Body of pancreas (tissue), 4 donors: Measurements from ENCODE around the gene DRD1. TPM values are rescaled to one million over a fixed set of nuclear protein-coding genes. Genes with fewer than 3 reads are reported as not detected.

Source experiments
- ATAC-seq: fragments of 150-250 bp; one replicate; pipeline ENCODE4 v1.9.1; 2016
- DNase-seq, 4 donors: peaks; one replicate each; pipeline ENCODE4 v3.0.0-alpha.2; 2019
- H3K27ac ChIP-seq, 4 donors: fragments of 200-600 bp; sonication (generic); 1 replicate in 3 of 4; 2 replicates in 1 of 4; pipeline versions ENCODE4 v1.5.1 to v1.6.1; 2016 to 2019; ENCODE audit warnings: mild to moderate bottlenecking in 1 of 4, mixed read lengths in 1 of 4, moderate library complexity in 1 of 4
- H3K27me3 ChIP-seq, 2 donors: fragments of 200-600 bp; sonication (generic); one replicate each; pipeline ENCODE4 v1.6.0; 2016; ENCODE audit warnings: mild to moderate bottlenecking in 1 of 2
- H3K36me3 ChIP-seq, 2 donors: fragments of 200-600 bp; sonication (generic); replicated peaks in 1 of 2; 2 replicates each; pipeline ENCODE4 v1.5.1; 2016; ENCODE audit warnings: low read depth in 2 of 2; ENCODE audit not compliant: insufficient read depth in 1 of 2
- H3K4me1 ChIP-seq: fragments of 200-600 bp; sonication (generic); one replicate; pipeline ENCODE4 v1.6.0; 2016
- H3K4me3 ChIP-seq, 2 donors: fragments of 200-600 bp; sonication (generic); 1 replicate in 1 of 2; 2 replicates in 1 of 2; pipeline ENCODE4 v1.5.1; 2016 to 2019
- H3K9me3 ChIP-seq, 3 donors: fragments of 200-600 bp; sonication (generic); 1 replicate in 2 of 3; 2 replicates in 1 of 3; pipeline ENCODE4 v1.5.1; 2016
- CTCF ChIP-seq, 7 experiments: fragments of 450-650 bp in 4 of 7; fragments of 200-600 bp in 3 of 7; sonication (generic) in 3 of 7; IDR thresholded peaks; one replicate each; pipeline ENCODE4 v1.5.1; 2016 to 2019; ENCODE audit warnings: antibody characterized with exemption in 7 of 7
- POLR2A ChIP-seq, 3 donors: fragments of 450-650 bp; IDR thresholded peaks; one replicate each; pipeline ENCODE4 v1.6.1; 2016; ENCODE audit warnings: antibody characterized with exemption in 3 of 3, mild to moderate bottlenecking in 2 of 3
- WGBS, 2 donors: methylation state at CpG; one replicate each; pipeline ENCODE4 v1.1.5; 2017; 5-methylcytosine and 5-hydroxymethylcytosine counted together
- intact Hi-C: fragments of 100-400 bp; cut with DNase I; formaldehyde crosslinking; loops from one replicate; pipeline ENCODE4 v1.15.1; 2023
- total RNA-seq, 2 donors: library from RNA; depleted of rRNA; stranded (reverse); fragments of >200 nt; gene quantifications; one replicate each; pipeline ENCODE4 v1.1.0, GENCODE V29; 2016

The DRD1 gene
- total RNA-seq, 2 donors from 2014 or later: not detected

- Histone ChIP-seq H3K9me3 (no peaks in the 10 kb centered on the region), H3K36me3 (peaks cover 0 to 8% of the 10 kb centered on the region in 2 donors), H3K27ac (no peak overlapping the region), H3K27me3 (no peaks in the 10 kb centered on the region), H3K4me1 (peaks cover 5% of the 10 kb centered on the region), H3K4me3 (no peak overlapping the region)
- no peak for ATAC-seq
- intact Hi-C loops: no loop called here
- 70 to 82% methylated on average over 6 of the region's 6 CpGs for WGBS, 2 donors
- DNase-seq: no peak
- TF ChIP-seq POLR2A (IDR thresholded peaks at IDR 0.05) (no peak), CTCF (IDR thresholded peaks at IDR 0.05) (no peak)
Observed at GRCh38 chr5:175489693-175490443, 45.9 kb upstream of the DRD1 start.

DNA sequence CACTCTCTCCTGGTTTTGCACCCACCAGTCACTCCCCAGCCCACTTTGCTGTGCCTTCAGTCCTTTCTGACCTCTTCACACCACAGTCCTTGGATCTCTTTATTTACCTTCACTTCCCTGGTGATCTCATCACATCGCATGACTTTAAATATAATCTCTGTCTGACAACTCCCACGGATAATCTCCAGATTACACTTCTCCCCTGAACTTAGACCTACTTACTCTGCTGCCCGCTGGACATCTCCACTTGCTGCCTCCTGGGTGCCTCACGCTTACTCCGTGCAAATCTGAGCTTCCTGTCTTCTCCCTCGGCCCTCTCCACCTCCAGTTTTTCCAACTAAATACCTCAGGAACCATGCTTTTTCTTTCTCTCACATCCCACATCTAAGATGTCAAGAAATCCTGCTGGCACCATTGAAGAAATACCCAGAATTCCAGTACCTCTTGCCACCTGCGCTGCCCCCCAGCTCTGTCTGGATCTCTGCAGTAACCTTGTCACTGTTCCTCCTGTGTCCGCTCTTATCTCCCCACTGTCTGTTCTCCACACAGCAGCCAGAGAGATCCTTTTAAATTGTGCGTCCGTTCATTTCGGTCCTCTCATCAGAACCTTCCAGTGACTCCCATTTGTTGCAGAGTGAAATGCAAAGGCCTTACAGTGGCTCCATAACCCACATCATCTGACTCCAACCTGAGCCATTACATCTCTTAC lies 43.7 kb upstream of the DRD1 start:
- Histone ChIP-seq H3K36me3 (peaks cover 0 to 7% of the 10 kb centered on the region in 2 donors), H3K4me1 (peaks cover 11% of the 10 kb centered on the region), H3K27me3 (no peaks in the 10 kb centered on the region), H3K9me3 (no peaks in the 10 kb centered on the region), H3K27ac (no peak overlapping the region), H3K4me3 (no peak overlapping the region)
- intact Hi-C loops: no loop called here
- no peak for TF ChIP-seq POLR2A (IDR thresholded peaks at IDR 0.05)
- no peak for TF ChIP-seq CTCF (IDR thresholded peaks at IDR 0.05)
- DNase-seq (no peak), ATAC-seq (no peak)
- 83 to 88% methylated on average over 11 of the region's 11 CpGs for WGBS, 2 donors

DNA sequence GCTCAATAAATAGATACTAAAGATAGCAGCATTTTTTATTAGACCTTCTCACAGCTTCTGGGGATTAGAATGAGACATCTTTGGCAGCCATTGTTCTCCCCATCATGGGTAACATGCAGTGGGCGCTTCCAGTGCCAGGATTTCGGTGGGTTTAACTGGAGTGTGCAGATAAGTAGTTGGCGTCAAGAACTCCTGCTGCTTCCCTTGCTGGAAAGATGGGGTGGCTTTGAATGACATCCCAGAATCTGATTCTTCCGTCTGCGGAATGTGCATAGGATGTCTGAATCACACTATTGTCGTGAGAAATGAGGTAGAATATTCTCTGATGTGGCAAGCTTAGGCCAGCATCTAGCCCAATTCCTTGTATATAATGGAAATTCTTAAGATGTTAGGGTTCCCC lies 41.6 kb upstream of the DRD1 start:
- no peaks in the 10 kb centered on the region for H3K27me3 ChIP-seq
- TF ChIP-seq POLR2A (IDR thresholded peaks at IDR 0.05): no peak
- no peak for TF ChIP-seq CTCF (IDR thresholded peaks at IDR 0.05)
- no peaks in the 10 kb centered on the region for H3K9me3 ChIP-seq
- no peaks in the 10 kb centered on the region for H3K36me3 ChIP-seq
- WGBS, 2 donors: 95 to 98% methylated on average over 6 of the region's 6 CpGs
- no peak overlapping the region for H3K27ac ChIP-seq
- H3K4me3 ChIP-seq: no peak overlapping the region
- ATAC-seq (no peak), DNase-seq (no peak)
- intact Hi-C loops: no loop called here
- H3K4me1 ChIP-seq: peaks cover 11% of the 10 kb centered on the region

DNA sequence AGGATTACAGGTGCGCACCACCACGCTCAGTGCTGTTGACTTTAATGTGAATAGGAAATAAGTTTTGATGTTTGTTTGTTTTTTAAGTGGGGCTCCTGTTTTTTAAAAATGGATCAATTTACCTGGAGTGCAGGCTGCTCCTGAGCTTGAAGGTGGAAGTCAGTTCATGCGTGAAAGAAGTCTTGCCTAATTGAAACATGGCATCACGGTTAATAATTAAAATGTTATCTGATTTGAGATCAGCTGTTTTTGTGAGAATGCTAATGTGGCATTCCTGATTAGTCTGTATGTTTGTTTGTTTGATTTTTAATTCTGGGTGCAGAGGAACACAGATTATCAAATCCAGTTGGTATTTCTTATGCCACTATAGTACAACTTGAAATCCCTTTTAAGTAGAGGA lies 40.8 kb upstream of the DRD1 start:
- no peak overlapping the region for H3K4me3 ChIP-seq
- TF ChIP-seq CTCF (IDR thresholded peaks at IDR 0.05): no peak
- TF ChIP-seq POLR2A (IDR thresholded peaks at IDR 0.05): no peak
- peaks cover 13% of the 10 kb centered on the region for H3K4me1 ChIP-seq
- 74 to 81% methylated on average over 4 of the region's 4 CpGs for whole genome bisulfite sequencing, 2 donors
- H3K36me3 ChIP-seq: no peaks in the 10 kb centered on the region
- DNase-seq (no peak), ATAC-seq (no peak)
- H3K27ac ChIP-seq: no peak overlapping the region
- H3K9me3 ChIP-seq: no peaks in the 10 kb centered on the region
- intact Hi-C loops: no loop called here
- H3K27me3 ChIP-seq: no peaks in the 10 kb centered on the region
